Measurements from ENCODE around the gene TCERG1L.

- TF ChIP-seq CTCF (conservative IDR thresholded peaks at IDR 0.05; ENCODE audit: low read length) (no peak), EZH2phosphoT487 (IDR thresholded peaks at IDR 0.05; ENCODE audit: borderline replicate concordance) (no peak)
Measured at GRCh38 chr10:131188494-131188893, 123.0 kb downstream of the TCERG1L start.
